ENCODE results near the gene ERC1.
"Not testable (repeated sequence)": the region's sequence is repeated elsewhere in the genome, so short reads cannot be mapped to it uniquely, and the experiment has no call there.

Gene ERC1

DNA sequence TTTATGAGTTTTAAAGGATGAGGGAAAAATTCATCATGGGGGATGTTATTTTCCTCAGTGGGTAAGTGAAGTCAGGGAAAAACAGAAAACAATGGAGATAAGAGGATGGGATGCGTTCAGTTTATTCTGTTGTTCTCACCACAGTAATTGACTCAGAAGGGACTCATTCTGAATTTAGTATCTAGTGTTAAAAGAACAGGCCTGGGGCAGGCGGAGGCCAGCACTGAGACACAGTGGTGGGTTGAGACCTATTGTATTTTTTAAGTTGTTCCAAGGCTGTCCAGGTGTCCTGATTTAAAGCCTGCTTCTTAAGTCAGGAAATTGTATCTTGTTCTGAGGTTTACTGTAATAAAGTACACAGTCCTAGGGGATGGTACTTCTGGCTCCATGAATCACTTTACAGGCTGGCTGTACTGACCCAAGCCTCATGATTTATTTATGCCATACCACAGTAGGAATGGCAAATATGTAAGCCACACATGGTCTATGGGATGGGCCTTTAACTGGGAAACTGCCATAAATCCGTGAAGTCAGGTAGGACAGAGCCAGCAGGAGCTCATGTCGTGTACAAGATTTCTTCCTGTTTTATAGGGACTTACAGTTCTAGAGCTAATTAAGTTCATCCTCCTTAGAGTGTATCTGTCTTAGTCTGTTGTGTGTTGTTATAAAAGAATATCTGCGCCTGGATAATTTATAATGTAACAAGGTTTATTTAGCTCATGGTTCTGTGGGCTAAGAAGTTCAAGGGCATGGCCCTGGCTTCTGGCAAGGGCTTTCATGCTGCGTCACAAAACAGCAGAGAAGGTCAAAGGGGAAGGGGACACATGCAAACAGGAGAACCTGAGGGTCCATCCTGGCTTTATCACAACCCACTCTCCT is 359.3 kb downstream of the ERC1 start:
- no CpG with 5 or more reads among the region's 6 CpGs for whole genome bisulfite sequencing (ENCODE audit: insufficient coverage, insufficient read length)
- Histone ChIP-seq H3K4me1 (ENCODE audit: control insufficient read depth, insufficient read depth, low read length) (no peaks in the 10 kb centered on the region; the same call in 1 of the 2 replicates), H3K27ac (ENCODE audit: low read length) (no peak overlapping the region), H3K27me3 (ENCODE audit: control insufficient read depth, insufficient read depth, low read length) (no peaks in the 10 kb centered on the region), H3K4me3 (ENCODE audit: low read length) (no peak overlapping the region), H3K36me3 (ENCODE audit: control insufficient read depth, insufficient read depth, low read length) (no peaks in the 10 kb centered on the region), H3K9me3 (ENCODE audit: control insufficient read depth, insufficient read depth, low read length) (no peaks in the 10 kb centered on the region)
- no peak for DNase-seq (ENCODE audit: low read depth, low spot score)

- Histone ChIP-seq H3K27ac (ENCODE audit: low read length) (no peak overlapping the region), H3K36me3 (ENCODE audit: control insufficient read depth, insufficient read depth, low read length) (no peaks in the 10 kb centered on the region)
Observed at GRCh38 chr12:1350934-1351240, 359.9 kb downstream of the ERC1 start.

DNA sequence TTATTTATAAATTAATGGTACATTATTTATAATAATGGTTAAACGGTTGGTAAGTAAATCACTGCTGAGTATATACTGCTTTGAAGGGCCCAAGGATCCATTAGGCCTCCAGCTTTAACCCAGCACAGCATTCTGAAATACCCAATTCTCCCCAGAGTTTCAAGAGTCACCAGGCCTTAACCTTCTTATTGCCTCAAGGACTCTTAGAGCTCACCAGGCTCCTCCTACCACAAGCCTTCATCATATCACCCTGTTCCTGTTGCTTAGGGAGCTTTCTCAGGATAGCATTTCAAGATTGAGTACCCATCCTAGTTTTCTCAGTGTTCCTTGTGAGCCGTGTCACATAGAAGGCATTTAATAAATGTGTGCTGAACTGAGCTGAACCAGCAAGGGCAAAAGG is 360.9 kb downstream of the ERC1 start:
- no peaks in the 10 kb centered on the region for H3K27me3 ChIP-seq (ENCODE audit: control insufficient read depth, insufficient read depth, low read length)
- no CpG with 5 or more reads among the region's 2 CpGs for whole genome bisulfite sequencing (ENCODE audit: insufficient coverage, insufficient read length)
- H3K27ac ChIP-seq (ENCODE audit: low read length), result no peak overlapping the region
- no peaks in the 10 kb centered on the region for H3K36me3 ChIP-seq (ENCODE audit: control insufficient read depth, insufficient read depth, low read length)
- no peak overlapping the region for H3K4me3 ChIP-seq (ENCODE audit: low read length)
- H3K9me3 ChIP-seq (ENCODE audit: control insufficient read depth, insufficient read depth, low read length), result no peaks in the 10 kb centered on the region
- H3K4me1 ChIP-seq (ENCODE audit: control insufficient read depth, insufficient read depth, low read length), result no peaks in the 10 kb centered on the region; the same call in 1 of the 2 replicates
- DNase-seq (ENCODE audit: low read depth, low spot score), result no peak

More at GRCh38 chr12:1350934-1351240, 359.9 kb downstream of the ERC1 start:
- no peaks in the 10 kb centered on the region for H3K9me3 ChIP-seq (ENCODE audit: control insufficient read depth, insufficient read depth, low read length)
- no CpG with 5 or more reads among the region's 1 CpG for WGBS (ENCODE audit: insufficient coverage, insufficient read length)
- H3K4me1 ChIP-seq (ENCODE audit: control insufficient read depth, insufficient read depth, low read length), result no peaks in the 10 kb centered on the region; the same call in 1 of the 2 replicates
- H3K27me3 ChIP-seq (ENCODE audit: control insufficient read depth, insufficient read depth, low read length), result no peaks in the 10 kb centered on the region
- no peak overlapping the region for H3K4me3 ChIP-seq (ENCODE audit: low read length)
- DNase-seq (ENCODE audit: low read depth, low spot score), result no peak

DNA sequence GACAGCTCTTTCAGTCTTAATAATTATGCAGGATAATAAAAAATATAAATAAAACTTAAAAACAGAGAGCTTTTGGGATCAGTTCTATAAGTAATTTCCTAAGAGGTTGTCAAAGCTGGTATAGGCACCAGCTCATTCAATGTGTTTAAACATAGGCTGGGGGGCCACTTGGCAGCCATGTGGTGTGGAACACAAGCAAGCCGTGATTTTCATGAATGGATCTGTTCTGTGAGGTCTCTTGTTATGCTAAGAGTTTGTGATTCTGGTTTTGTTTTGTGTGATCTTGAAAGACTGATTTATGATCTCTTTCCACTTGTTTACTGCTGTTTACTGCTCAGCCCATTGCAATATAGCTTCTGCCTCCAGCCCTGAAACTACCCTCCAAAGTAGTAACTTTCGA is 362.4 kb downstream of the ERC1 start:
- no peak for DNase-seq (ENCODE audit: low read depth, low spot score)
- Histone ChIP-seq H3K9me3 (ENCODE audit: control insufficient read depth, insufficient read depth, low read length) (no peaks in the 10 kb centered on the region), H3K27ac (ENCODE audit: low read length) (no peak overlapping the region), H3K36me3 (ENCODE audit: control insufficient read depth, insufficient read depth, low read length) (no peaks in the 10 kb centered on the region), H3K4me3 (ENCODE audit: low read length) (no peak overlapping the region), H3K27me3 (ENCODE audit: control insufficient read depth, insufficient read depth, low read length) (no peaks in the 10 kb centered on the region), H3K4me1 (ENCODE audit: control insufficient read depth, insufficient read depth, low read length) (no peaks in the 10 kb centered on the region)
- WGBS (ENCODE audit: insufficient coverage, insufficient read length), result no CpG with 5 or more reads among the region's 2 CpGs

- no peaks in the 10 kb centered on the region for H3K27me3 ChIP-seq (ENCODE audit: control insufficient read depth, insufficient read depth, low read length)
- no peaks in the 10 kb centered on the region for H3K9me3 ChIP-seq (ENCODE audit: control insufficient read depth, insufficient read depth, low read length)
- H3K36me3 ChIP-seq (ENCODE audit: control insufficient read depth, insufficient read depth, low read length), result no peaks in the 10 kb centered on the region
- H3K4me3 ChIP-seq (ENCODE audit: low read length), result no peak overlapping the region
- DNase-seq (ENCODE audit: low read depth, low spot score), result no peak
- no peak overlapping the region for H3K27ac ChIP-seq (ENCODE audit: low read length)
- H3K4me1 ChIP-seq (ENCODE audit: control insufficient read depth, insufficient read depth, low read length), result no peaks in the 10 kb centered on the region
- WGBS (ENCODE audit: insufficient coverage, insufficient read length), result no CpG with 5 or more reads among the region's 4 CpGs
Observed at GRCh38 chr12:1355396-1355795, 364.4 kb downstream of the ERC1 start.

- not testable (repeated sequence) for H3K4me3 ChIP-seq (ENCODE audit: low read length); H3K27me3 ChIP-seq (ENCODE audit: control insufficient read depth, insufficient read depth, low read length); H3K9me3 ChIP-seq (ENCODE audit: control insufficient read depth, insufficient read depth, low read length); H3K36me3 ChIP-seq (ENCODE audit: control insufficient read depth, insufficient read depth, low read length); H3K27ac ChIP-seq (ENCODE audit: low read length); DNase-seq (ENCODE audit: low read depth, low spot score); H3K4me1 ChIP-seq (ENCODE audit: control insufficient read depth, insufficient read depth, low read length)
- no CpG with 5 or more reads among the region's 6 CpGs for WGBS (ENCODE audit: insufficient coverage, insufficient read length)
Observed at GRCh38 chr12:1355871-1356270, 364.8 kb downstream of the ERC1 start.

- WGBS (ENCODE audit: insufficient coverage, insufficient read length), result no CpG with 5 or more reads among the region's 2 CpGs
Observed at GRCh38 chr12:1356285-1356684, 365.3 kb downstream of the ERC1 start.

DNA sequence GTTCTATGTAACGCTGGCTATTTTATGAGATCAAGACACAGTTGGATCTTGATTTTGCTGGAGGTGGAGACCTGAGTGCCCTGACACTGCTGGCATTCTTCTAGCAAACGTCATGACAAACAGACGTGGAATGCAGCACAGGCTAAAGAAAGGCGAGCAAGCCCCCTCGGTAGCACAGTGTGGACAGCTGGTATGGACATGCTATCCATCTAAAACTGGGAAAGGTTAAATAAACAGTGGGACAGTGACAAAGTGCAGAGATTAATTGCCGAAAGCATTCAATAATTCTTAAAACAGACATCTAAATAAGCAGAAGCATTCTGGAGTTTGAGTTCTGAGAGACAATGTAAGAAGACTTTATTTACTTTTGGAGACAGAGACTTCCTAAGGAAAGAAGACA is 366.1 kb downstream of the ERC1 start:
- DNase-seq (ENCODE audit: low read depth, low spot score), result no peak
- no peaks in the 10 kb centered on the region for H3K9me3 ChIP-seq (ENCODE audit: control insufficient read depth, insufficient read depth, low read length)
- no peak overlapping the region for H3K4me3 ChIP-seq (ENCODE audit: low read length)
- H3K27me3 ChIP-seq (ENCODE audit: control insufficient read depth, insufficient read depth, low read length), result no peaks in the 10 kb centered on the region
- H3K4me1 ChIP-seq (ENCODE audit: control insufficient read depth, insufficient read depth, low read length), result no peaks in the 10 kb centered on the region
- H3K36me3 ChIP-seq (ENCODE audit: control insufficient read depth, insufficient read depth, low read length), result no peaks in the 10 kb centered on the region
- WGBS (ENCODE audit: insufficient coverage, insufficient read length), result no CpG with 5 or more reads among the region's 6 CpGs
- no peak overlapping the region for H3K27ac ChIP-seq (ENCODE audit: low read length)

More at GRCh38 chr12:1356285-1356684, 365.3 kb downstream of the ERC1 start:
- no peak overlapping the region for H3K27ac ChIP-seq (ENCODE audit: low read length)
- no peak overlapping the region for H3K4me3 ChIP-seq (ENCODE audit: low read length)
- no peak for DNase-seq (ENCODE audit: low read depth, low spot score)
- no peaks in the 10 kb centered on the region for H3K9me3 ChIP-seq (ENCODE audit: control insufficient read depth, insufficient read depth, low read length)
- no peaks in the 10 kb centered on the region for H3K4me1 ChIP-seq (ENCODE audit: control insufficient read depth, insufficient read depth, low read length)
- H3K36me3 ChIP-seq (ENCODE audit: control insufficient read depth, insufficient read depth, low read length), result no peaks in the 10 kb centered on the region
- no peaks in the 10 kb centered on the region for H3K27me3 ChIP-seq (ENCODE audit: control insufficient read depth, insufficient read depth, low read length)

- no peaks in the 10 kb centered on the region for H3K27me3 ChIP-seq (ENCODE audit: control insufficient read depth, insufficient read depth, low read length)
- H3K4me1 ChIP-seq (ENCODE audit: control insufficient read depth, insufficient read depth, low read length), result no peaks in the 10 kb centered on the region
- WGBS (ENCODE audit: insufficient coverage, insufficient read length), result no CpG with 5 or more reads among the region's 1 CpG
- no peak overlapping the region for H3K27ac ChIP-seq (ENCODE audit: low read length)
- H3K9me3 ChIP-seq (ENCODE audit: control insufficient read depth, insufficient read depth, low read length), result no peaks in the 10 kb centered on the region
- no peak overlapping the region for H3K4me3 ChIP-seq (ENCODE audit: low read length)
- H3K36me3 ChIP-seq (ENCODE audit: control insufficient read depth, insufficient read depth, low read length), result no peaks in the 10 kb centered on the region
- no peak for DNase-seq (ENCODE audit: low read depth, low spot score)
Observed at GRCh38 chr12:1357711-1358110, 366.7 kb downstream of the ERC1 start.

- H3K27me3 ChIP-seq (ENCODE audit: control insufficient read depth, insufficient read depth, low read length), result no peaks in the 10 kb centered on the region
- no peaks in the 10 kb centered on the region for H3K36me3 ChIP-seq (ENCODE audit: control insufficient read depth, insufficient read depth, low read length)
- H3K9me3 ChIP-seq (ENCODE audit: control insufficient read depth, insufficient read depth, low read length), result no peaks in the 10 kb centered on the region
- no peak overlapping the region for H3K4me3 ChIP-seq (ENCODE audit: low read length)
- no CpG with 5 or more reads among the region's 2 CpGs for WGBS (ENCODE audit: insufficient coverage, insufficient read length)
- H3K27ac ChIP-seq (ENCODE audit: low read length), result no peak overlapping the region
- DNase-seq (ENCODE audit: low read depth, low spot score), result no peak
- H3K4me1 ChIP-seq (ENCODE audit: control insufficient read depth, insufficient read depth, low read length), result peaks cover 2% of the 10 kb centered on the region; the same call in 1 of the 2 replicates
Observed at GRCh38 chr12:1360441-1361210, 369.6 kb downstream of the ERC1 start.

Data from iPS DF 6.9 (cell line).